Vagina (tissue), 2 donors: ENCODE measurements around the gene TBC1D17. TPM values are rescaled to one million over a fixed set of nuclear protein-coding genes. Genes with fewer than 3 reads are reported as not detected.

ENCODE experiments used
- DNase-seq, 2 donors: peaks; one replicate each; pipeline ENCODE4 v3.0.0-alpha.2; 2017; ENCODE audit errors: extremely low spot score in 2 of 2
- H3K27ac ChIP-seq: fragments of 200-600 bp; sonication (generic); one replicate; pipeline ENCODE4 v1.5.1; 2019
- H3K27me3 ChIP-seq: fragments of 200-600 bp; sonication (generic); one replicate; pipeline ENCODE4 v1.5.1; 2019
- H3K36me3 ChIP-seq, 2 donors: fragments of 200-600 bp; sonication (generic); one replicate each; pipeline ENCODE4 v1.5.1; 2017 to 2019
- H3K4me1 ChIP-seq: fragments of 200-600 bp; sonication (generic); one replicate; pipeline ENCODE4 v1.5.1; 2019
- H3K4me3 ChIP-seq, 2 donors: fragments of 200-600 bp; sonication (generic); 1 replicate in 1 of 2; 2 replicates in 1 of 2; pipeline ENCODE4 v1.5.1; 2016 to 2019
- H3K9me3 ChIP-seq: fragments of 200-600 bp; sonication (generic); one replicate; pipeline ENCODE4 v1.5.1; 2019
- CTCF ChIP-seq, 3 experiments: fragments of 450-650 bp in 2 of 3; fragments of 200-600 bp in 1 of 3; sonication (generic) in 1 of 3; IDR thresholded peaks; one replicate each; pipeline ENCODE4 v1.5.1; 2017 to 2019; ENCODE audit warnings: antibody characterized with exemption in 3 of 3, mild to moderate bottlenecking in 2 of 3, moderate library complexity in 2 of 3
- POLR2A ChIP-seq, 2 donors: fragments of 450-650 bp; IDR thresholded peaks; one replicate each; pipeline ENCODE4 v1.6.1; 2017; ENCODE audit warnings: antibody characterized with exemption in 2 of 2, mild to moderate bottlenecking in 2 of 2, moderate library complexity in 2 of 2
- POLR2AphosphoS5 ChIP-seq, 2 donors: sonication (generic); formaldehyde crosslinking; IDR thresholded peaks; one replicate each; pipeline ENCODE4 v1.9.0; 2017; ENCODE audit warnings: antibody characterized with exemption in 2 of 2, mild to moderate bottlenecking in 2 of 2, low read depth in 1 of 2; ENCODE audit not compliant: insufficient read depth in 1 of 2
- intact Hi-C: fragments of 100-400 bp; cut with DNase I; formaldehyde crosslinking; loops from one replicate; pipeline ENCODE4 v1.15.1; 2023
- total RNA-seq: library from RNA; depleted of rRNA; stranded (reverse); fragments of >200 nt; gene quantifications from one replicate; pipeline ENCODE4 v1.2.3, GENCODE V29; 2016

Gene TBC1D17
- total RNA-seq, 1 donor from 2014 or later: 34.9 TPM

GRCh38 chr19:49854378-49855263 lies 22.9 kb upstream of the TBC1D17 start:
- Histone ChIP-seq H3K9me3 (no peaks in the 10 kb centered on the region), H3K4me3 (no peak overlapping the region), H3K27ac (no peak overlapping the region), H3K4me1 (peaks cover 36% of the 10 kb centered on the region), H3K36me3 (peaks cover 0 to 38% of the 10 kb centered on the region in 2 donors), H3K27me3 (no peaks in the 10 kb centered on the region)
- intact Hi-C loops: loop anchor here (10.0 kb wide), 1 partner anchor 100 kb away; no protein-coding TSS in a partner anchor
- no peak for DNase-seq
- TF ChIP-seq POLR2A (IDR thresholded peaks at IDR 0.05) (no peak), CTCF (IDR thresholded peaks at IDR 0.05) (no peak), POLR2AphosphoS5 (IDR thresholded peaks at IDR 0.05; ENCODE audit: insufficient read depth in 1 of 2, low read depth in 1 of 2) (no peak)

- TF ChIP-seq CTCF (IDR thresholded peaks at IDR 0.05): no peak
- TF ChIP-seq POLR2AphosphoS5 (IDR thresholded peaks at IDR 0.05; ENCODE audit: insufficient read depth in 1 of 2, low read depth in 1 of 2): no peak
- TF ChIP-seq POLR2A (IDR thresholded peaks at IDR 0.05): no peak
- intact Hi-C loops: loop anchor here (10.0 kb wide), 1 partner anchor 100 kb away; no protein-coding TSS in a partner anchor
- peaks cover 0 to 38% of the 10 kb centered on the region in 2 donors for H3K36me3 ChIP-seq
These were observed 22.2 kb upstream of the TBC1D17 start for GRCh38 chr19:49855277-49855675.

DNA sequence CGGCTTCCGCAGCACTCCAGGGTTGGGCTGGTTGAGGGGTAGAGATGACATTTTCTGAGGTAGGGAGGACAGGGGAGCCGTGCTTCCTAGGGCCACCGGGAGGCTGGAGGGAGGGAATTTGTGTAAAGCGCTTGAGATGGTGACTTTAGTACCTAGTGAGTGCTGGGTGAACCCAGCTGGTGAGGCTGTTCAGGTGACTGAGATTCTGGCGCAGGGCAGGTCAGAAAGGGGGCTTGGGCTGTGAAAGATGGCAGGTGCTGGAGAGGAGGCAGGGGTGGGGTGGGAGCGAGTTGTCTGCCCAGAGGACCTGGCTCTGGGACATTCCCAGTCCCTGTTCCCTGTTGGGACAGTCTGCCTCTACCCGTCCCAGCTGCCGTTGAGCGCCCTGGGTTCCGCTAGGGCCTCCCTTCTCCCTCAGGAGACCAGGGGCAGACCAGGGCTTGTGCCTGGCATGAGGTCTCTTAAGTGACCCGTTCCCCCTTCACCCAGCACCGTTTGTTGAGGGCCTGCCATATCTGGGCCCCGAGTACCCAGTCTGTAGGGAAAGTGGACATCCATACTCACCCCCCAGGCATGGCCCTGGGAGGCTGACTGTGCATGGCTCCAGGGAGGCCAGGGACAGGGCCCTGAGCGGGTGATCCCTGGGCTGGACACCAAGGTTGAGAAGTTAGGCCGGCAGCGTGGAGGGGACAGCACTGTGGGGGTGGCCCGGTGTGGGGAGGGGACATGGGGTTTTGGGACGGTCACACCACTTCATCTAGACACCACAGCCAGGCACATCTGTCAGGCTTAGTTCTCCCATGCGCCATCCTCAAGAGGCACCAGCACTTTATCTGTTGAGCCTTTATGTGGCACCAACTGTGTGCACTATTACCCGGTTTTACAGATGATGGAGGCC lies 21.6 kb upstream of the TBC1D17 start:
- intact Hi-C loops: loop anchor here (10.0 kb wide), 1 partner anchor 101 kb away; no protein-coding TSS in a partner anchor
- no peak for DNase-seq
- Histone ChIP-seq H3K4me1 (peaks cover 33% of the 10 kb centered on the region), H3K27me3 (no peaks in the 10 kb centered on the region), H3K4me3 (no peak overlapping the region), H3K36me3 (peaks cover 0 to 43% of the 10 kb centered on the region in 2 donors), H3K27ac (no peak overlapping the region), H3K9me3 (no peaks in the 10 kb centered on the region)
- no peak for TF ChIP-seq POLR2AphosphoS5 (IDR thresholded peaks at IDR 0.05; ENCODE audit: insufficient read depth in 1 of 2, low read depth in 1 of 2)
- TF ChIP-seq CTCF (IDR thresholded peaks at IDR 0.05): no peak

More at GRCh38 chr19:49855277-49855675, 22.2 kb upstream of the TBC1D17 start:
- Histone ChIP-seq H3K4me1 (peaks cover 31% of the 10 kb centered on the region), H3K27ac (no peak overlapping the region), H3K27me3 (no peaks in the 10 kb centered on the region), H3K4me3 (no peak overlapping the region), H3K9me3 (no peaks in the 10 kb centered on the region)
- DNase-seq: no peak

DNA sequence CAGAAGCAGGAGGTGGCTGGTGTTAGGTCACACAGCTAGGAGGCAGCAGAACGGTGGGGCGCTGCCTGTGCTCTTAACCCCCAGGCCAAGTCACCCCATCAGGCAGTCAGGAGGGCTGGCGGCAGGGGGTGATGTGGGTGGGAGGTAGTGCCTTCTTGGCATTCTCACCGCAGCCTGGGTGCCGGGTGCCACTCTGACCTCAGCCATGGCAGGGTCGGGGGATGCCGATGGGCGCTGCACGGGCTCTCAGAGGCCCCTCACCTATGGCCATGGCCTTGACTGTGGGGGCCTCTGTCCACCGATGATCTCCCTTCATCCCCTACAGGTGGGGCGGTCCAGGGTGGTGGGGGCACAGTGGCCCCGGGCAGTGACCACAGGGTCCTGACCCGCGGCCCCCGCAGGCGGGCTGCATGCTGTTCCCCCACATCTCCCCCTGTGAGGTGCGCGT lies 20.9 kb upstream of the TBC1D17 start:
- DNase-seq: no peak
- H3K27me3 ChIP-seq: no peaks in the 10 kb centered on the region
- intact Hi-C loops: loop anchor here (10.0 kb wide), 1 partner anchor 102 kb away; no protein-coding TSS in a partner anchor
- peaks cover 39% of the 10 kb centered on the region for H3K4me1 ChIP-seq
- no peak for TF ChIP-seq CTCF (IDR thresholded peaks at IDR 0.05)
- TF ChIP-seq POLR2A (IDR thresholded peaks at IDR 0.05): no peak
- no peak for TF ChIP-seq POLR2AphosphoS5 (IDR thresholded peaks at IDR 0.05; ENCODE audit: insufficient read depth in 1 of 2, low read depth in 1 of 2)
- H3K36me3 ChIP-seq: peaks cover 0 to 50% of the 10 kb centered on the region in 2 donors
- no peak overlapping the region for H3K4me3 ChIP-seq
- no peak overlapping the region for H3K27ac ChIP-seq
- no peaks in the 10 kb centered on the region for H3K9me3 ChIP-seq
